A172 (cell line): ENCODE measurements around the gene FOXP2. TPM values are rescaled to one million over a fixed set of nuclear protein-coding genes. Genes with fewer than 3 reads are reported as not detected.
"Not testable (repeated sequence)": the region's sequence is repeated elsewhere in the genome, so short reads cannot be mapped to it uniquely, and the experiment has no call there.

Source experiments
- DNase-seq: peaks from one replicate; pipeline ENCODE4 v3.0.0-alpha.2; 2015; ENCODE audit warnings: low spot score
- total RNA-seq: library from RNA; depleted of rRNA; stranded (reverse); fragments of >200 nt; shearing (Covaris generic); gene quantifications from 2 replicates; pipeline ENCODE4 v1.2.3, GENCODE V29; 2014

FOXP2 gene
- total RNA-seq, 1 experiment from 2014 or later: 0.12 TPM

DNA sequence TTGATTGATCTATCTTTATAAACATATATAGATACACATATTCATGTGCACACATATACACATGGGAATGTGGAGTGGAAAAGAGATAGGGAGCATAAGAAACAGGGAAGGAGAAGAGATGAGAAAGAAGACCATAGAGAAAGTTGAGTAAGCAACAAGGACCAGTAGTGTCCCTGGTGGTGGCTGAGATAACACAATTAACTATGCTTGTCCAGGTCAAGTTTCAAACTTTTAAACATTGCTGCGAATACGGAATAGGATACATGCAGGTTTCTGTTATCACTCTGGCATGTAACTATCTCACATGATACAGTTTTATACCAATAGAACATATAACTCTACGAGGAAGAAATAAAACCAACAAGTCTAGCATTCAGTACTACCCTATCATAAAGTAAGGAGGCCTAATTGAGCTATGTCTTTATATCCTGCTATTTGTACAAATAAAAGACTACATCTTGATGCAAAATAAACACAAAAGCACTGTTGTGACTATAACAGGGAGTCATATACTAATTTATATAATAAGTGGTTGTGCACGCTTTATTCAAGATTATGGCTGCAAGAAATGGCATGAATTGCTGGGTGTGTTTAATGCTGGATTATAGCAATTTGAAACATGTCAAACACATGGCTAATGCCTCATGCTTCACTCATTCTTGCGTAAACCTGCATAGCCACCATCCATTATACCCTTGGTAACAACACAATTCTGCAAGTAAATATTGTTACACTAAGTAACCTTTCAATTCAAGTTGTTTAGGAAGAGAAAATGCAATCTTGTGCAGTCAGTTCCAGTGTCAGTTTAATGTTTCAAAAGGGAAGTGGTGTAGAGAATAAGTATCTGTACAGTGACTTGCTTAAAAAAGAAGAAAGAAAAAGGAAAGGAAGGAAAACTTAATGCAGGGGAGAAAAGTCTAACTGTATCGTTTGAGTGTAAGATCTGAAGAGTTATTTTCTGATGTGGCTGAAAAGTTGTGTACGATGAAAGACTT lies 8.2 kb downstream of the FOXP2 start:
- DNase-seq: no peak

DNA sequence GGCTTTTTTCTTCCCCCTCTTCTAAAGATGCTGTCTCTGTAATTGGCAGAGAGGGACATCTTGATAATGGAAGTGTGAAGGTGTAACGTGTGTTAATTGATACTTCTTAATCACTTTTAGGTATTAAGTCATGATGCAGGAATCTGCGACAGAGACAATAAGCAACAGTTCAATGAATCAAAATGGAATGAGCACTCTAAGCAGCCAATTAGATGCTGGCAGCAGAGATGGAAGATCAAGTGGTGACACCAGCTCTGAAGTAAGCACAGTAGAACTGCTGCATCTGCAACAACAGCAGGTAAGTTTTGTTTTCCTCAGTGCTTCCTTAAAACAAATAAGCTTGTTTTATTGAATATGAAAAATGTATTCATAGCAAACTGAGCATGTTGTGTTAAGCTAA lies 11.8 kb downstream of the FOXP2 start:
- DNase-seq: no peak

DNA sequence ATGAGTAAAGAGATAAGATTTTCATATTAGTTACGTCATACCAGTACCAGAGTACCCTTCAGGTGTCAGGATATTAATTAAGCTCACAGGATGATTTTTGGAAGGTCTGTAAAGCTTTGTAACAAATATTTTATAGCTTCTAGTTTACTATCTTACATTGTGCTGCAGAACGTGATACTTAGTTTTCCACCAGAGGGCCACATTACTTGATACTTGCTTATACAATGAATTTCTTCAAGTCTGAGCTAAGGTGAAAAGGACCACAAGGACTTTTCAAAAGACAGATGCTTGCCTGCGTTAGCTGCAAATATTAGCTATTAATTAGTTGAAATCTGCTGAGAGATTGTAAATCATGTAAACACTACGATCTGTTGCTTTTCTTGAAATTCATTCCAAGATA lies 12.2 kb downstream of the FOXP2 start:
- DNase-seq: peak; percentile 15

DNA sequence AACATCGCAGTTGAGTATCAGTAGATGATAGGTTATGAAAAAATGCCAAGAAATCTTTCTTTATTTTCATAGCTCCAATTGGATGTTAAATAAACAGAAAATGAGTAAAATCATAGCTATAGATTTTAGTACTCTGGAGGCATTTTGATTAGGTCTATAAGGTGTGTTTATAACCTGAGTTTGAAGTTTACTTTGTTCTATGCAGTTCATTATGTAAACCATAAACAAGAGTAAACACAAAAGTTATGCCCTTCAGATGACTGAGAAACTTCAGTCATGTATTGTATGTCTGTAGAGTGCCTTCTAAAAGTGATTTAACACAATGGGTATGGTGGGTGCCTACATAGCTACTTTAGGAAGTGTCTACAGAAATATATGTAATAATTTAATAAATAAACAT lies 13.6 kb downstream of the FOXP2 start:
- DNase-seq: no peak

DNA sequence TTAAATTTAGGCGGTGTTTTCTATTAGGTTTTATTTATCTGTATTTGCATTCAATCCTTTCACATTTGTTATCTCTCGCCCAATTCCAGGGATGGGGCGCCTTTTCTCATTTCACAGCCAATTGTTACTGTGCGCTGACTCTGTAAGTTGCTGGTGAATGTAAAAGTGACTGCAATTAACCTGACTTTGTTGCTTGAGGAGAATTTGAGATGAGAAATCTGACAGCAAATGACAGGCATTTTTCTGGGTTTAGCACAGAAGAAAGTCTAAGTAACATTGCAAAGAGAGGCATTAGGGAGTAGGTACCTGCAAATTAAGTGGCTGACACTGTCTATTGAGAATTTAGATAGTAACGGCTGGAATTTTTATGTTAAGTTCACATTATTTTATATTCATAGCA lies 16.6 kb downstream of the FOXP2 start:
- no peak for DNase-seq

DNA sequence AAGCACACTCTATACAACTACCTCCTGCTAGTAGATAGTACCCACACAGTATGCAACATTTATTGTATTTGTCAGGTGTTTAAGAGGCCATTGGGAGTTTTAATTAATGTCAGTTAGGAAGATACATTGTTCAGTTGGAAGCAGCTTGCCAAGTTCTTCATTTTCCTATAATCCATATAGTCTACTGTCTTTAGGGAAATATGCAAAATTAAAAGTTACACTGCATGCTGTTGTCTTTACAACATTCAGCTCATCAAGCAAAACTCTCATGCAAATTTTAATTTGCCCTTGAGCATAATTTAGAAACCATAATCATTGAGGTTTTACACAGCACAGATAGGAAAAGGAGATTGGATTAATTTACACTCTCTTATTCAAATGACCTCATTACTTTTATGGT lies 17.4 kb downstream of the FOXP2 start:
- DNase-seq: no peak

DNA sequence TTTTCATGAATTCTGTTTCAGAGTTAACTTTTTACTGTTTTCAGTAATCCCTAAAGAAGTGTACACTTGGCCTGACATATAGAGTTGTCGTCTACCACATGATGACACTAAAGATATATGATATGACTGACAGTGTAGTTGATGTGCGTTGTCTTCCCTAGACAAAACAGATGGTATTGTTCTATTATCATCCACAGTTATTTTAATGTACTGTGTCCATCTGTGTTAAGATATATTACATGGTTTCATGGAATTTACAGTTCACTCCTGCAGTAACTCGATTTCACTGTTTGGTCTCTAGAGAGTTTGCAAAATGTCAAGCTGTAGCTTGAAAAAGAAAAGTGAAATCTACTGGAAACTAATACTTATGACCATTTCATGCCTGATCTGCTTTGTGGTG lies 18.1 kb downstream of the FOXP2 start:
- no peak for DNase-seq

DNA sequence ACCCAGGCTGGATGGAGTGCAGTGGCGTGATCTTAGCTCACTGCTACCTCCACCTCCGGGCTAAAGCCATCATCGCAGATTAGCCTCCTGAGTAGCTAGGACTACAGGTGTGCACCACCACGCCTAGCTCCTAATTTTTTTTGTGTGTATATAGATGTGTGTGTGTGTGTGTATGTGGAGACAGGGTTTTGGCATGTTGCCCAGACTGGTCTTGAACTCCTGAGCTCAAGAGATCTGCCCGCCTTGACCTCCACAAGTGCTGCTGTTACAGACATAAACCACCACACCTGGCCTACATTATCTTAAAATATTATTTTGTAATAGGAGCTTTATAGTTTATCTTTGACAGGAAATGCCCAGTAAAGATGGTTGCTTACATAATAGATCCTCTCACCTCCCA lies 25.0 kb downstream of the FOXP2 start:
- no peak for DNase-seq

DNA sequence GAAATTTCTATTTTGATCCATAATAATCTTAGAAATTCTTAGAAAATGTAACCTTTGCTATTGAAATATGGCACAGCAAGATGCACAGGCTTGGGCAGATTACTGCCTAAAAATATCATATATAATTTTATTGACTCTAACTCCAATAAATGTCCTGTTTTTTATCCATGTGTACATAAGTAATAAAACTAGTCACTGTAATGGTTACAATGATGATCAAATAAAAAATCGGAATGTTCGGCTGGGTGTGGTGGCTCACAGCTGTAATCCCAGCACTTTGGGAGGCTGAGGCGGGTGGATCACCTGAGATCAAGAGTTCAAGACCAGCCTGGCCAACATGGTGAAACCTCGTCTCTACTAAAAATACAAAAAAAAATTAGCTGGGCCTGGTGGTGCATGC lies 26.3 kb downstream of the FOXP2 start:
- not testable (repeated sequence) for DNase-seq

DNA sequence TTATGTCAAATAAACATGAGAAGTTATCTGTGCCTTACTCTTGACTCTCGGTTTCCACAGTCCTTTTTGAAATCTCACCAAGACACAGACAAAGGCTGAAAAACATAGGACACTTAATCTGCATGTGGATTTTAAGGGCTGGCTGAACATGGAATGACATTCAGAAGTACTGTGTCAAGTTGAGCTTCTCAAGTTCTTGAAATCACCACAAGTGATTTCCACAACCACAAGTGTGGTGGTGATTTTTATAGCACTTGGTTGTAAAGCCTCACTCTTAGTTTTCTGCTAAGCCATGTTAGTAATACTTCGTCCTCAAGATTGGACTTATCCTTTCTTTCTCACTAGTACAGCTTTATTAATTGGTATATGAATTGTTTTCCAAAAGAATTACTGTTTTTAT lies 29.6 kb downstream of the FOXP2 start:
- DNase-seq: no peak

DNA sequence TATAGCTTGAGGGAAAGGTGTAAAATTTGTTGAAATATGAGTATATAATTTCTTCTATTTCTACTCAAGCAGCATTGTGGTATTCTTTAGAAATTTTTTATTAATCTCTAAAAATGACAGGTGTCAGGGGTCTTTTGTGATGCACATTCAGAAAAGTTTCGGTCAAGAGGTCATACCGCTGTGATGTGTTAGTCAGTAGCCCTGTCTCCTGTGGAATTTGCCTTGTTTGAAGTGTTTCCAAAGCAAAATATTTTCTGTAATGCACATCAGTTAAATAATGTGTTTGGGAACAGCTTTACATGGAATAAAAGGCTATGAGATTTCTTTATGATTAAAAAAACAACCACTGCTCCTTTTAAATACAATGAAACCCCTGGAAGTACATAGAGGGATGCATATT lies 35.8 kb downstream of the FOXP2 start:
- DNase-seq: no peak

DNA sequence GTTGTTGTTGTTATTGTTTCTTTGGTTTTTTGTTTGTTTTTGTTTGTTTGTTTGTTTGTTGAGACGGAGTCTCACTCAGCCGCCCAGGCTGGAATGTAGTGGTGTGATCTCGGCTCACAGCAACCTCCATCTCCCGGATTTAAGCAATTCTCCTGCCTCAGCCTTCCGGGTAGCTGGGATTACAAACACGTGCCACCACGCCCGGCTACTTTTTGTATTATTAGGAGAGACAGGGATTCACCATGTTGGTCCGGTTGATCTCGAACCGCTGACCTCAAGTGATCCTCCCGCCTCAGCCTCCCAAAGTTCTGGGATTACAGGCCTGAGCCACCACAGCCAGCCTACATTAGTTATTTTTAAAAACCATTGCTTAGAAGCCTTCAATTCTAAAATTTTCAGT lies 45.0 kb downstream of the FOXP2 start:
- DNase-seq: no peak

DNA sequence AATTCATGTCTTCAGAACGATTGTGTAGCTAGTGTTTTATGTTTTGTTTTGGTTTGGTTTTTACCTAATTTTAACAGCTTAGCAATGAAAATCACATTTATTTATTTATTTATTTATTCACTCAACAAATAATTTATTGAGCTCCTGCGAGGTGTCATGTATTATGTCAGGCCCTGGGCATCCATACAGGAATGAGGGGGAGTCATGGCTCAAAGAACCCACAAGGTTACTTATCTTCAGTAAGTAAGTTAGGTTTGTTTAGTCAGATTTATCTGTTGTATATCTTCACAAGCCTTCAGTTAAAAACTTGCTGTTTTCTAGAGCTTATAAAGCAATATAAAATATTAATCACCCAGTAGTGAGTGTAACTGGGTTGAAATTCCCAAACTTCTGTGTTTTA lies 45.4 kb downstream of the FOXP2 start:
- no peak for DNase-seq

DNA sequence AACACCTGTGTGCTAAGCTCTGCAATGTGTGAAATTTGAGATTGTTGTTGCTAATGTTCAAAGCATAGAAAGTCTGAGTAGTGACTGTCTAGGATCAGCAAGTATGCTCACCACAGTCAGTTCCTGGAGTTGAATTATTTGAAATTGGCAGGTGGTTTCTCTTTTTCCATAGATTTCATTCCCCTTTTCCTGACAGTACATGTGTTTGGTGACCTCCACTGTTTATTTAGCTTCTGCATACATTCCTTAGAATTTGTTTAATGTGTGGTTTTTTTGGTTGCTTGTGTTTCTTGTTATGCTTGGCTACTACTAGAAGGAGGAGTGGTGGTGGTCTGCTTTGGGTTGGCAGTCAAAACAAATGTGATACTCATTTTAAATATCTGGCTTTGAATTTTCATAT lies 52.3 kb downstream of the FOXP2 start:
- no peak for DNase-seq

DNA sequence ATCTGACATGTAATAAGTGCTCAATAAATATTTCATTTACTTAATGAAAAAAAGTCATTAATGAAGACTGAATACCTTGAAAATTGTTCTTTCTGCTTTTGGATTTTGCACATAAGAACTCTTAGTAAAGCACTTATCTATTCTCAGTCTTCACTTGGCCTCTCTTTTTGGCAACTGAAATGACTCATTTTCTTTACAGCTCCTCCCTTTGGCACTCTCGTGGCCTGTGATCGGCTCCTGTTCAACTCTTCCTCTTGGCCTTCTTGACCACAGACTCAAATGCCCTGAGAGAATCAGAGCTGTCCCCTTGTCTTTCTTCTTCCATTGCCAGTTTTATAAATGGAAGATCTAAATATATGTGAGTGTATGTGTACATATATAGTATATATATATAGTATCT lies 54.2 kb downstream of the FOXP2 start:
- DNase-seq: no peak

DNA sequence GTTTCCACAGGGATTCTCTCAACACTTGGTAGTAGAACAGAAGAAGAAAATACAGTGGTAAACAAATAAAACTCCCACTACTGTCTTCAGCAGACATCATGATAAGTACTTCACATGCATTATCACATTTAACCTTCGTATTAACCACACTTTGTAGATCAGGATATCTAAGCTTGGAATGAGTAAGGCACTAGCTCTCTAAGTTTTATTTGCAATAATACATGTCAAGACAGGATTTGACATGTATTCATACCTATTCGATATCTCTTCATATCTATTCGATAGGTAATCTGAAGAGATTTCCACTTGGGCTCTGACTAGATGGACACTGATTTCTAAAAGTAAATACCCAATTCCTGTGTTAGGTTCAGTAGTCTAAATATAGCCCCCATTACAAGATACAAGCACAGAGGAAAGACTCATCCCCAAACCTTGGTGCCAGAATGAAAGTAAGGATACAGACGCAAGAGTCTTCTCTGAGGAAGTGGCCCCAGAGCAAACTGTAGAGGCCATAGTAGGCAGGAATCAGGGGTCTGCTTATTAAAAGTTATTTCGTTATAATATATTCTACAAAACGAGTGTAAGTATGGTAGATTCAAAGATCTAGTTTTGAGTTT lies 58.4 kb downstream of the FOXP2 start:
- DNase-seq: no peak

DNA sequence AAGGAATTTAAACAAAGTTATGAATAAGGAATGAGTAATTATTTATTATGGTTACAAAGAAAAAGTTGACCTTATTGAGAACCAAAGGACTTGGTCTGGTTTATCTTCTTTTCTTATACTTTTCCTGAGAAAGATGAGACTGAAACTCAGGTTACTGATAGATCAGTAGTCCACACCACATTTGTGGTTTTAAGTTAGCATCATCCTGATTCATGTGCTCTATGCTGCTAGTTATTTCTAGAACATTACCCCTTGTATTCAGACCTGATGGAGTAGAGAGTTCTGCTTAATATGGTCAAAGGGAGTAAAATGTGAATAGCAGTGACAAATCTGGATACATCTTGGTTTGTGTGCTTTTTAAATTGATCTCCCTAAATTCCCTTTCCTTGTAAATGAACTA lies 63.8 kb downstream of the FOXP2 start:
- DNase-seq: no peak

DNA sequence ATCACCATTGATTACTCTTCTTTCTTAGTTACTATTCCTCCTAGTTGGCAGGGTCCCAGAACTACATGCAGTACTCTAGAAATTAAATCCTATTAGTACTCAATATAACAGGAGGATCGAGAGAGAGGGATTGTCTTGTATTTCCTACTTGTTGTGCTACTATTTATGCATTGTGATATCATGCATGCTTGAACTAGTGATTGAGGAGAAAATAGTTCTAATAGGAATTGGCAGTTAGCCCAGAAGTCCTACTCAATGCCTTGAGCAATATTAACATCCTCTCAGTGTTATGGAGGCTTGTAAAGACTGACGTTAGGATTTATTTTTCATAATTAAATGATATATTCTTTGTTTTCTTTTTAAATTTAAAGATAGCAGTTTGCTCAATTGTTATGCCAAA lies 67.4 kb downstream of the FOXP2 start:
- no peak for DNase-seq

DNA sequence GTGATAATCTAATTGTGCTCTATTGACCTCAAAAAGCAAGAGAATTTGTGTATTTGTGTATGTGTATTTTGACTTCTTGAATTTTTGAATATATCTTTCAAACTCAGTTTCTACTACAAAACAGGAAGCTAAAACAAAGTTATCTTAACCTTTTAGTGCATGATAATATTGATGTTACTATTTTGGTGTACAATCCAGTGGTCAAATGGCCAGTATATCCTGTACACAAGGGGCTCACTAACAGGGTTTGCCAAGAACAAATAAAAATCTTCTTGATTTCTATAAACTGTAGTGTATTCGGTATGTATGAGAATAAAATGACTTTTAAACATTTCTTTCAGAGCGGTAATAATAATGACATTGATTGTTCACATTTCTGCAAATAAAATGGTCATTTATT lies 69.6 kb downstream of the FOXP2 start:
- no peak for DNase-seq

DNA sequence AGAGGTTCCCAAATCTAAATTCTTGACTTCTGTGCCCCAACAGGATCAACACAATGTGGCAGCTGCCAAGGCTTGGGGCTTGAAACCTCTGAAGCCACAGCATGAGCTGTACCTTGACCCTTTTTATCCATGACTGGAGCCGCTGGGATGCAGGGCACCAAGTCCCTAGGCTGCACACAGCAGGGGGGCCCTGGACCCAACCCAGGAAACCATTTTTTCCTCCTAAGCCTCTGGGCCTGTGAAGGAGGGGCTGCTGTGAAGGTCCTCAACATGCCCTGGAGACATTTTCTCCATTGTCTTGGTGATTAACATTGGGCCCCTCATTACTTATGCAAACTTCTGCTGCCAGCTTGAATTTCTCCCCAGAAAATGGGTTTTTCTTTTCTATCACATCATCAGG lies 72.6 kb downstream of the FOXP2 start:
- no peak for DNase-seq

DNA sequence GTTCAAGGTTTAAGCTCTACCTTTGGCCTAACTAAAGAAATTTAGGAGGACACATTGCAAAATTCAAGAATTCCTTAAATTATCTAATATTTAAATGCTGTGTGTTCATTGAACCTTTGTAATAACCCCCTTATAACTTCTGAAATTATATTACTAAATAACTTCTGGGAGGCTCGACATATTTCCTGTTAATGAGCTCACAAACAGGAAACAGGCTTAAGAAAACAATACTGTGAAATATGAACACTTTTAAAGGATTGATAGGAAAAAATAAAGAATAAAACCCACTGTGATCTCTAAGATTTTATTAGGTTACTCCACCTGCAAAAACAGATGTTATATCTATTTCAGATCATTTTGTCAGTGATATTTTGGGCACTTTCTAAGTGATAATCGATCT lies 74.1 kb downstream of the FOXP2 start:
- no peak for DNase-seq

DNA sequence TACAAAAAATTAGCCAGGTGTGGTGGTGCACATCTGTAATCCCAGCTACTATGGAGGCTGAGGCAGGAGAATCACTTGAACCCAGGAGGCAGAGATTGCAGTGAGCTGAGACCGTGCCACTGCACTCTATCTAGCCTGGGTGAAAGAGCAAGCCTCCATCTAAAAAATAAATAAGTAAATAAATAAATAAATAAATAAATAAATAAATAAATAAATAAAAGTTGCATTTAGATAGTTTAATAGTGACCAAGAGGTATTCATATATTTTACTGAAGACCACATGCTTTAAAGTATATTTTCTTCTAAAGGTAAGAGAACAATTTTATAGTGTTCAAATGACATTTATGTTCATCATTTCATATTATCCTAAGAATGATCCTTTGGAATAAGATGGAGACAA lies 82.9 kb downstream of the FOXP2 start:
- DNase-seq: not testable (repeated sequence)

DNA sequence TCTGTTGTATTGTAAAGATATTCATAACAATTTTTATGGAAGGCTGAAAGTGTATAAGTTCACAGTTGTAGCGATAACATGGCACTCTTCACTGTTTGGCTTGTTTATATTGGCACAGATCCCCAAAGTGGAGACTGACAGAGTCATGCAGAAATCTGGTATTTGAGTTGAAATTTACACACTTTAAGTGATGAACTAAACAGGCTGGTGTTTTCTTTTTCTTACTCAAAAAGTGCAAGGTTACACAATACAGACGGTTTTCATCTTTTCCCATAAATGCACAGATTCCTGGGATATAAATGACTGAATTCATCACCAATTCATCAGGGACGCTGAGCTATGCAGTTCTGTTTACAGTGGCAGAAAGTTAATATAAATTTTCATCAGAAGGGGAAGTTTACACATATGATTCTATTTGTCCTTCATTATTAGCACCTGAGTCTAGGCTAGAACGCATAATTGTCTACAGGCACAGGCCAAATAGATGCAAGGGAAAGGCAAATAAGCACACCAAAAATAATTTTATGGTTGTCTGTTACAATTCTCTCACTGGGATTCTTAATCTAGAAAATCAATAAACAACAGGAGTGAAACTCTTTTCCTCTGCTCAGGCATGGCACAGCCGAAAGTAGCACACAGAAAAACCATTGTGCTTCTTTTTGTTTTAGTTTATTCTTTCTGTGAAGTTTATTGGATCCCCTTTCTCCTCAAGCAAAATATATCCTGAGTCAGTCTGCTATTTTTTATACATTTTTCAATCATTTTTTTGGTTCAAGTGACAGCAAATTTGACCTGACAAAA lies 88.0 kb downstream of the FOXP2 start:
- DNase-seq: peak; percentile 9
